NB4 (cell line): Measurements from ENCODE around the gene PGM2.

Experiments used
- POLR2A ChIP-seq: IDR thresholded peaks from 2 replicates; pipeline ENCODE4 v1.6.1; 2011; ENCODE audit warnings: mild to moderate bottlenecking; ENCODE audit not compliant: insufficient read length; ENCODE audit errors: extremely low read depth
- TF ChIP-seq, protein P1 (sequence below): IDR thresholded peaks from one replicate; pipeline ENCODE4 v1.5.1; 2012; ENCODE audit warnings: low read depth, low read length

DNA sequence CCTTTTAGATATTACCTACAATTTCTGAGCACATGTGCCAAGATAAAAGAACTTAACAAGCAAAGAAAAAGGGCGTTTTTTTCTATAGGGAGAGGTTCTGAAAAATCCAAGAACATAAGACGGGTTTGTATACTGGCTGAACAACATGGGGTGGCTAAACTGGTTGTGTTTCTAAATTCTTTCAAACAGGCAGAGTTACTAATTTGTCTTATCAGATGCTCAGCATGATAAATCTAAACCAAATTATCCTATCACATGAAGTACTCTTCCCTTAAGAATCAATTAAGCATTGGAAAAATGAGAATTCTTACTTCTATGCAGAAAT, 45.4 kb upstream of the PGM2 start:
- no peak for TF ChIP-seq POLR2A
- TF ChIP-seq, protein P1, sequence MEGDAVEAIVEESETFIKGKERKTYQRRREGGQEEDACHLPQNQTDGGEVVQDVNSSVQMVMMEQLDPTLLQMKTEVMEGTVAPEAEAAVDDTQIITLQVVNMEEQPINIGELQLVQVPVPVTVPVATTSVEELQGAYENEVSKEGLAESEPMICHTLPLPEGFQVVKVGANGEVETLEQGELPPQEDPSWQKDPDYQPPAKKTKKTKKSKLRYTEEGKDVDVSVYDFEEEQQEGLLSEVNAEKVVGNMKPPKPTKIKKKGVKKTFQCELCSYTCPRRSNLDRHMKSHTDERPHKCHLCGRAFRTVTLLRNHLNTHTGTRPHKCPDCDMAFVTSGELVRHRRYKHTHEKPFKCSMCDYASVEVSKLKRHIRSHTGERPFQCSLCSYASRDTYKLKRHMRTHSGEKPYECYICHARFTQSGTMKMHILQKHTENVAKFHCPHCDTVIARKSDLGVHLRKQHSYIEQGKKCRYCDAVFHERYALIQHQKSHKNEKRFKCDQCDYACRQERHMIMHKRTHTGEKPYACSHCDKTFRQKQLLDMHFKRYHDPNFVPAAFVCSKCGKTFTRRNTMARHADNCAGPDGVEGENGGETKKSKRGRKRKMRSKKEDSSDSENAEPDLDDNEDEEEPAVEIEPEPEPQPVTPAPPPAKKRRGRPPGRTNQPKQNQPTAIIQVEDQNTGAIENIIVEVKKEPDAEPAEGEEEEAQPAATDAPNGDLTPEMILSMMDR: no peak
